AG04449 (cell line): ENCODE results near the gene REST.
"Not testable (repeated sequence)": the region's sequence is repeated elsewhere in the genome, so short reads cannot be mapped to it uniquely, and the experiment has no call there.

Source experiments
- CTCF ChIA-PET: fragments of 350-600 bp; formaldehyde crosslinking; extraction: SDS; loops from one replicate; lab custom pipeline; 2021; ENCODE audit warnings: antibody characterized with exemption; lab: Yijun Ruan, JAX
- POLR2A ChIA-PET: fragments of 400-600, 350-600 bp; formaldehyde crosslinking; extraction: SDS; loops from one replicate; lab custom pipeline; 2020; ENCODE audit warnings: antibody characterized with exemption, inconsistent platforms; lab: Yijun Ruan, JAX
- DNase-seq: peaks from one replicate; pipeline ENCODE4 v3.0.0-alpha.2; 2010; ENCODE audit warnings: low read depth, low spot score
- H3K4me3 ChIP-seq: 2 replicates; pipeline ENCODE4 v1.5.1; 2011; ENCODE audit warnings: low read depth, mild to moderate bottlenecking, control low read depth, low read length
- TF ChIP-seq, protein P1 (sequence below): IDR thresholded peaks from one replicate; pipeline ENCODE4 v1.5.1; 2011; ENCODE audit warnings: mild to moderate bottlenecking, moderate library complexity, low read length, control low read depth, inconsistent platforms; ENCODE audit not compliant: insufficient read depth; ENCODE audit errors: missing control alignments

REST gene

DNA sequence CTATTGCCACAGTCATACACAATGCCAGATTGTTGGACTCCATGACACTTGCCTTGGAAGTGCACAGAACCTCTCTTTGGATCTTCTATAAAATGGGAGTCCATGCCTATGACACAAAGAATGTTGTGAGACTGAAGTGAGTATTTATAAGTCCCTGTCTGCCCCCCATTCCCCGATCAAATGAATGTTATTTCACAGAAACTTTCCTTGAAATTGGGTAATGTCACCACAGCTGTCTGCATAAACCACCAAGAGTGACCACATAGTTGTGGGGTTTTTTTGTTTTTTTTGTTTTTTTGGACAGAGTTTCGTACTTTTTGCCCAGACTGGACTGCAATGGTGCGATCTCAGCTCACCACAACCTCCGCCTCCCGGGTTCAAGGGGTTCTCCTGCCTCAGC lies 27.1 kb upstream of the REST start:
- TF ChIP-seq, protein P1, sequence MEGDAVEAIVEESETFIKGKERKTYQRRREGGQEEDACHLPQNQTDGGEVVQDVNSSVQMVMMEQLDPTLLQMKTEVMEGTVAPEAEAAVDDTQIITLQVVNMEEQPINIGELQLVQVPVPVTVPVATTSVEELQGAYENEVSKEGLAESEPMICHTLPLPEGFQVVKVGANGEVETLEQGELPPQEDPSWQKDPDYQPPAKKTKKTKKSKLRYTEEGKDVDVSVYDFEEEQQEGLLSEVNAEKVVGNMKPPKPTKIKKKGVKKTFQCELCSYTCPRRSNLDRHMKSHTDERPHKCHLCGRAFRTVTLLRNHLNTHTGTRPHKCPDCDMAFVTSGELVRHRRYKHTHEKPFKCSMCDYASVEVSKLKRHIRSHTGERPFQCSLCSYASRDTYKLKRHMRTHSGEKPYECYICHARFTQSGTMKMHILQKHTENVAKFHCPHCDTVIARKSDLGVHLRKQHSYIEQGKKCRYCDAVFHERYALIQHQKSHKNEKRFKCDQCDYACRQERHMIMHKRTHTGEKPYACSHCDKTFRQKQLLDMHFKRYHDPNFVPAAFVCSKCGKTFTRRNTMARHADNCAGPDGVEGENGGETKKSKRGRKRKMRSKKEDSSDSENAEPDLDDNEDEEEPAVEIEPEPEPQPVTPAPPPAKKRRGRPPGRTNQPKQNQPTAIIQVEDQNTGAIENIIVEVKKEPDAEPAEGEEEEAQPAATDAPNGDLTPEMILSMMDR: no peak
- no peak for DNase-seq
- ChIA-PET CTCF (no interaction called here), POLR2A (no interaction called here)
- no peak overlapping the region for H3K4me3 ChIP-seq

DNA sequence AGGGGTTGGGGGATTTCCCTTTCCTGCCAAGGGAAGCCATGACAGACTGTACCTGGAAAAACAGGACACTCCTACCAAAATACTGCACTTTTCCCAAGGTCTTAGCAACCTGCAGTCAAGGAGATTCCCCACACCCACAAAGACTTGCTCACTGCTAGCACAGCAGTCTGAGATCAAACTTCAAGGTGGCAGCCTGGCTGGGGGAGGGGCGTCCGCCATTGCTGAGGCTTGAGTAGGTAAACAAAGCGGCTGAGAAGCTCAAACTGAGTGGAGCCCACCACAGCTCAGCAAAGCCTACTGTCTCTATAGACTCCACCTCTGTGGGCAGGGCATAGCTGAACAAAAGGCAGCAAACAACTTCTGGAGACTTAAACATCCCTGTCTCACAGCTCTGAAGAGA lies 23.2 kb upstream of the REST start:
- DNase-seq, CTCF ChIA-PET, H3K4me3 ChIP-seq, POLR2A ChIA-PET: not testable (repeated sequence)

DNA sequence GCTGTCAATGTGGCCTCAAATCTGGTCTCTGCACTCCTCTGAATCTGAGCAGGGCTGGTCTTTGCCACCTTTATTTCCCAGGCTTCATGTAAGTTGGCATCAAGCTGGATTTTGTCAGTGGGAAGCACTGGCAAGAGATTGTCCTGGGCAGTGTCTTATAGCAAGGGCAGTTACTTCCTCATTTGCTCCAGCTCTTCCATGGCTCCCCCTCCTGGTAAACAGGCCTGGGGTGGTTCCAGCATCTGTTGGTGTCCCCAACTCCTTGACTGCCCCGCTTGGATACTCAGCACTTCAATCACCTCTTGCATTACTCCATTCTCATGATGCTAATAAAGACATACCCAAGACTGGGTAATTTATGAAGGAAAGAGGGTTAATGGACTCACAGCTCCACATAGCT lies 15.0 kb upstream of the REST start:
- H3K4me3 ChIP-seq: no peak overlapping the region
- TF ChIP-seq, protein P1: no peak
- DNase-seq: no peak
- ChIA-PET CTCF (no interaction called here), POLR2A (no interaction called here)

DNA sequence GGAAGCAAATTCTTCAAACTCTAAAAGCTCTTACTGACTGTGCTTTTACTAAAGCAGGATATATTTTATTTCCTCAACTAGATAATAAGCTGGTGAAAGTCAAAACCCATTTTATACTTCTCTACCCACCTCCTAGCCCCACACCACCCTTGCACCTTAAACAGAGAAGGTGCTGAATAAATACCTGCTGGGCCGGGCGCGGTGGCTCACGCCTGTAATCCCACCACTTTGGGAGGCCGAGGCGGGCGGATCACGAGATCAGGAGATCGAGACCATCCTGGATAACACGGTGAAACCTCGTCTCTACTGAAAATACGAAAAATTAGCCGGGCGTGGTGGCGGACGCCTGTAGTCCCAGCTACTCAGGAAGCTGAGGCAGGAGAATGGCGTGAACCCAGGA lies 9.9 kb upstream of the REST start:
- CTCF ChIA-PET, POLR2A ChIA-PET, H3K4me3 ChIP-seq, DNase-seq: not testable (repeated sequence)

DNA sequence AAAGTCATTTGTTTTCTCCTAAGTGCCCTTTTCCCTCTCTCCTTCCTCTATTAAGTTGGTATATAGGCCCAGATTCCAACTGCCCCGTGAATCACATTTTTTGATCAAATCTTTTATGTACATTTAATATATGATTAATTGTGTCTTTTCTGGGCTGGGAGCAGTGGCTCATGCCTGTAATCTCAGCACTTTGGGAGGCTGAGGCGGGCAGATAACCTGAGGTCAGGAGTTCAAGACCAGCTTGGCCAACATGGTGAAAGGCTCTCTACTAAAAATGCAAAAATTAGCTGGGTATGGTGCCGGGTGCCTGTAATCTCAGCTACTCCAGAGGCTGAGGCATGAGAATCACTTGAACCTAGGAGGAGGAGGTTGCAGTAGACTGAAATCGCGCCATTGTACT lies 7.5 kb upstream of the REST start:
- DNase-seq, CTCF ChIA-PET, POLR2A ChIA-PET, H3K4me3 ChIP-seq: not testable (repeated sequence)

DNA sequence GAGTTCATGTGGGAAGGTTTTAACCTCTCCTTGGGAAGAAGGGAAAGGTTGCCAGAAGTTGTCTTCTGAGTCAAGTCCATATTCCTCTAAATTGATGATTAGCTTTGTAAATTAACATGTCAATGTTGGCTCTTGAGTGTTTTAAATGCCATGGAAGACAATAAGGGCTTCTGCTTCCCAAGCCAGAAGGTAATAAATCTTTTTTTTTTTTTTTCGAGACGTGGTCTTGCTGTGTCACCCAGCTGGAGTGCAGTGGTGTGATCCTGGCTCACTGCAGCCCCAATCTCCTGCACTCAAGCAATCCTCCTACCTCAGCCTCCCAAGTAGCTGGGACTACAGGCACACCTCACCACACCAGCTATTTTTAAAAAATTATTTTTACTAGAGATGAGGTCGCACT lies 5.0 kb upstream of the REST start:
- no peak for DNase-seq
- ChIA-PET CTCF (interaction anchor here (0.6 kb wide), 1 partner anchor 327 kb away, joined by 3 read pairs; no protein-coding TSS in a partner anchor), POLR2A (interaction anchor here (0.7 kb wide), 1 partner anchor 75 kb away, joined by 3 read pairs; the partner anchor contains the start of gene NOA1)
- TF ChIP-seq, protein P1: no peak
- H3K4me3 ChIP-seq: no peak overlapping the region

DNA sequence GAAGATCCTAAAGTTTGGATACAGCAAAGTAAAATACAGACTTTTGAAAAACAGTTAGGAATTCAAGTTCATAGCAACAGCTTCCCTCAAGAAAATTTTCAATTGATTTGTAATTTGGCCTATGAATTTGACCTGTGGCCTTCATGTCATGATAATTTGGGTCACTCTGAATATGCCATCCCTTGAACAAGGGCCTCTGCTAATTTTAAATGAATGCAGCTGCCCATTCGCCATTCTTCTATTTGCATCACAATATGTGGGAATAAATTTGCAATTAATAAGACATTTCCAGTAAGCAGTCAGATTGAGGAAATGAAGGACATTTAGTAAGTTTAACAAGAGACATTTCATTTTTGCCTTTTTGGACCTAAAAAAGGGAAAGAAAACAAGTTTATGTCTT lies 1.9 kb upstream of the REST start:
- no peak for DNase-seq
- no peak overlapping the region for H3K4me3 ChIP-seq
- ChIA-PET POLR2A (no interaction called here), CTCF (no interaction called here)
- TF ChIP-seq, protein P1: no peak

DNA sequence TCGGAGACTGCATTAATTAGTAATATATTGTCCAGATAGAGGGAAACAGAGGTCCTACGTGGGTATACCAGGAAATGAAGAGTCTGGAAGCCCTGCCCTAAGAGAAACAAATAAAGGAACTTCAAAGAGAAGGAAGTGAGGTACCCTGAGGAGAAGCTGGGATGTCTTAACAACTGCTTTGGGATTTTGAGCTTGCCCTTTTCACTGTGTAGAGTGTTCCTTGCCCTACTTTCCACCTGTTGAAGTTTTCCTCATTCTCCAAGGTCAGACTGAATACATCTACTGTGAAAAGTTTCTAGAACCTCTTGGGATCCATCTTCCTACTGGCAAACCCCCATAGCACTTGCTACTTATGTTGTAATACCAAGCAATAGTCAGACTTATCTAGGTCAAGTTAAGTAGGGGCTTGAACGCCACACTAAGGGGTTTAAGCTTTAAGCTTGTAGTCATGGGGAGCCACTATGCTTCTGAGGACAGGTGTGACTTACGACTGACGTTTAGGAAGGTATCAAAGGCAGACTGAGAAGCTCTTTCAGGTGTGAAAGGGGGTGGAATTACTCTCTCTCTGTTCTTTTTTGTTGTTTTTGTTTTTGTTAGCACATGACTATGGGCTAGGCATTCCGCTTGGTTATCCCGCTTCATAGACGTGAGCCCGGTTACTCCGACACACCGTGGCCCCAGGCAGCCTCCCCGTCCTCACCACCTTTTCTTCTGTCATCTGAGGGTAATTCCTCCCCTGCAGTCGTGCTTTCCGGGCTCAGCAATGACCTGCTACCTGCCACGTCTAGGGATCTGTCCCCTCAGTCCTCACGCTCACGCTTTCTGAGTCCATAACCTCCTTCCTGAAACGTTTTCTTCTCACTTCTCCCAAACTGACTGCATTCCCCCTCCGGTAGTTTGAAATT lies 959 bp upstream of the REST start:
- CTCF ChIA-PET: no interaction called here
- TF ChIP-seq, protein P1: no peak

More for the DNA sequence above, 959 bp upstream of the REST start:
- peak overlapping the region; percentile 12; the same call in 1 of the 2 replicates for H3K4me3 ChIP-seq
- POLR2A ChIA-PET: interaction anchor here (2.9 kb wide), 1 partner anchor 70 kb away, joined by 20 read pairs; the partner anchor contains the start of gene NOA1
- DNase-seq: no peak
